Fibroblast of pulmonary artery (primary cell): Measurements from ENCODE around the gene PAQR8.

ENCODE experiments used
- DNase-seq: peaks from one replicate; pipeline ENCODE4 v3.0.0-alpha.2; 2010; ENCODE audit warnings: low read depth
- H3K4me3 ChIP-seq: replicated peaks from 2 replicates; pipeline ENCODE4 v1.5.1; 2011; ENCODE audit warnings: low read depth, mild to moderate bottlenecking, control low read depth, low read length, moderate library complexity
- CTCF ChIP-seq: IDR thresholded peaks from 2 replicates; pipeline ENCODE4 v1.5.1; 2011; ENCODE audit warnings: mild to moderate bottlenecking, control low read depth, low read length, inconsistent platforms; ENCODE audit errors: missing control alignments

The PAQR8 gene

GRCh38 chr6:52457096-52457495 is 95.1 kb downstream of the PAQR8 start:
- no peak for TF ChIP-seq CTCF
- no peak for DNase-seq
- no peak overlapping the region for H3K4me3 ChIP-seq
